Cortex of kidney (tissue), 1 donor: Measurements from ENCODE around the gene FAM187B.
"Not testable (repeated sequence)": the region's sequence is repeated elsewhere in the genome, so short reads cannot be mapped to it uniquely, and the experiment has no call there.

ENCODE experiments used
- DNase-seq: peaks from one replicate; lab custom pipeline; 2025; lab: John Stamatoyannopoulos, UW

Gene FAM187B

GRCh38 chr19:35236638-35237400 lies 8.3 kb upstream of the FAM187B start:
- no peak for DNase-seq

DNA sequence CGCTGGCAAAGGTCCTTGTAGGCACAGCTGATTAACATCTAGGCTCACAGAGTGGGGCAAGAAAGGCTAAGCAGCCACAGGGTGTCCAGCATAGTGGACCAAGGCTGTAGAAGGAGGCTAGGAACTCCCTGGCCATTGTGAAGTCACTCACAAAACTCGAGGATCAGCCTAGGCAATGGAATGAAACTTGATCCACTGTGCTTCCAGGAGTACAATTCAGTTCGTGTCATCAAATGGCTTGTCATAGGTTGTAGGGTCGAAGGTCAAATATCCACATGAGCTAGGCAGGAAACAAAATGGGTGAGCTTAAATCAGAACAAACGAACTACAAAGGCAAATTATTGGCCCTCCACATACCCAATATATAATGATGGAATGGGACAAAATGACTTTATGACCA lies 4.4 kb upstream of the FAM187B start:
- DNase-seq = no peak

GRCh38 chr19:35231956-35232645 lies 3.6 kb upstream of the FAM187B start:
- no peak for DNase-seq

DNA sequence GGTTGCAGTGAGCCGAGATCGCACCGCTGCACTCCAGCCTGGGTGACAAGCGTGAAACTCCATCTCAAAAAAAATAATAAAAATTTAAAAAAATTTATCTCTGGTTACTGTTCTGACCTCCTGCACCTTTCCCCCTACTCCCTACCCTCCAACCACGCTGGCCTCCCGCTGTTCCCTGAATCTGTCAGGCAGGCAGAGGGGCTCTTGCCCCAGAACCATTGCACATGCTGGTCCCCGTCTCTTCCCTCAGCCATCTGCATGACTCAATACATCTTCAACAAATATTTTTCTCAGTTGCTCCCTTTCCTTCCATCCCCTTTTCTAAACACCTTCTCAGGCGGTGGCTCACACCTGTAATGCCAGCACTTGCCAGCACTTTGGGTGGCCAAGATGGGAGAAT lies 1.1 kb upstream of the FAM187B start:
- no peak for DNase-seq

DNA sequence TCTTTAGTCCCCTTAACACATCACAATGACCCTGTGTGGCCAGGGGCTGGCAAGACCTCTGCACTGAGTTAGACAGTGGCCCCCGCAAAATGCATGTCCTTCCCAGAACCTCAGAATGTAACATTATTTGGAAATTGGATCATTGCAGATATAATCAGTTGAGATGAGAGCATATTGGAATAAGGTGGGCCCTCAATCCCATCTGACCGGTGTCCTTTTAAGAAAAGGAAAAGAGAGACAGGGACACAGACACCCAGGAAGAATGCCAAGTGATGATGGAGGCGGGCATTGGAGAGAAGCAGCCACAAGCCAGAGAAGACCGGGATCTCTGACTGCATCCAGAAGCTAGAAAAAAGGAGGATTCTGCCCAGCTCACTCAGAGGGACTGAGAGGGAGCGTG lies 1.8 kb downstream of the FAM187B start:
- DNase-seq = no peak

DNA sequence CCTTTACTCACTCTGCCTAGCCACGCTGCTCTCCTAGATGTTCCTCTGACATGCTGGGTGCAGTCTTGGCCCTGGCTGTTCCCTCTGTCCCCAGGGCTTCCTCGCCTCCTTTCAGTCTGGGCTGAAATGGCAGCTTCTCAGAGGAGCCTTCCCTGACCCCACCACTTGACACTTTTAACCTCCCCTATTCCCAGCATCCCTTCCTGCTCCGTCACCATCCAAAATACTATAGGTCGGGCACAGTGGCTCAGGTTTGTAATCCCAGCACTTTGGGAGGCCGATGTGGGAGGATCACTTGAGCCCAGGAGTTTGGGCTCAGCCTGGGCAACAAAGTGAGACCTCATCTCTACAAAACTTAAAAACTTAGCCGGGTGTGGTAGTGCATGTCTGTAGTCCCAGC lies 2.6 kb downstream of the FAM187B start:
- no peak for DNase-seq

DNA sequence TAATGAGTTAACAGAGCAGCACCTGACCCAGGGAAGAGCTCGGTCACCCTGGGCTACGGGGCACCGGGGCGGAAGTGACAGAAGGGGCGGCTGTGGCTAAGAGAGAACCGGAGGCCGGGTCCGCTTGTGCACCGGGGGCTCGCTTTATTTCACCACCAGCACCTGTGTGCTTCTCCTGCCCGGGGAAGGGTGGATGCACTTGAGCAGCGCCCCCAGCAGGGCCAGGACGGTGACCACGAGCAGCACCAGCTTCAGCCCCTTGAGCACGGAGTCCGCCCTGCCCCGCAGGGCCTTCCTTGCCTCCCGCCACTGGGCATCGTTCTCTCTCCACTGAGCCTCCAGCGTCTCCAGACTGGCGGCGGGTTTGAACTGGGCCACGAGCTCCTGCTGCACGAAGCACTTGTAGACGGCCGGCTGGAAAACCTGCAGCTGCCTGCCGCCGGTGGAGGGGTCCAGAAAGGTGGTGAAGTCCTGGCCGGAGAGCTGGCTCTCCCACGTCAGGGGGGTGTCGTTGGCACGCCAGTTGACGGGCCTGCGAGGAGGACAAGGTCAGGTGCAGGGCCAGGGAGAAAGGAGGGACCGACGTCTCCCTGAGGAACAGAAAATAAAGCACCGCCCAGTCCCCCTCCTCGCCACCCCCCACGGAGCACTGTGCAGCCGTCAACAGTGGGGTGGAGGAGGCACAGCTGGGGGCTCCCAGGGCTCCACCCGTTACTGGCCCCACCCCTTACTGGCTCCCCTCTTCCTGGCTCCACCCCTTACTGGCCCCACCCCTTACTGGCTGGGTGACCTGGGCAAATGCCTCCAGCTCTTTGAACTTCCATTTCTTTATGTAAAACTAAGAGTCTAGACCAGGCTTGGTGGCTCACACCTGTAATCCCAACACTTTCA lies 3.6 kb downstream of the FAM187B start:
- no peak for DNase-seq

- no peak for DNase-seq
Measured at GRCh38 chr19:35223862-35224505, 4.6 kb downstream of the FAM187B start.

DNA sequence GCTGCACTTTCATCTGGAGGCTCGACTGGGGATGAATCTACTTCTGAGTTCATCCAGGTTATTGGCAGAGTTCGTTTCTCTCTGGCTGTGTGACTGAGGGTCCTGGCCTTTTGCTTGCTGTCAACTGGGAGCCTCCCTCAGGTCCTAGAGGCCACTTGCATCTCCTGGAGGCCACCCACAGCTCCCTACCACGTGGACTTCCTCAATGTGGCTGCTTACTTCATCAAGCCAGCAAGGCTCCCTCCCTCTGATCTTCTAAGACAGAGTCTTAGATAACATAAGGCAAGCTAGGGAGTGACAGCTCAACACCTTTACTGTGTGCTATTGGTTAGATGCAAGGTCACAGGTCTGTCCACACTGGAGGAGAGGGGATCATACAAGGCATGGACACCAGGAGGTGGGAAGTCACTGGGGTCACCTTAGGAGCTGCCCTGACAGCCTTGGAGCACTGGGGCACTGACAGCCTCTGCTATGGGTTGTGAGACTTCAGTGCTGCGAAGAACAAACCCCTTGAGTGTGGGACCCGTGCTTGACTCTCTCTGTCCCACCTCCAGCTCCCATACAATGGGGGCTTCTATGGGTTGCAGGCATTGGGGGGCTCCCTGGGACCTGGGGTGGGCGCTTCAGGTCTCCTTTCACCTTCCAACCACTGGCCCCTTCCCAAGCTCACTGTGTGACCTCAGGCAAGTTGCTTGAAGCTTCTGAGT lies 5.3 kb downstream of the FAM187B start:
- DNase-seq = no peak

- no peak for DNase-seq
Measured at GRCh38 chr19:35222373-35223015, 6.0 kb downstream of the FAM187B start.

DNA sequence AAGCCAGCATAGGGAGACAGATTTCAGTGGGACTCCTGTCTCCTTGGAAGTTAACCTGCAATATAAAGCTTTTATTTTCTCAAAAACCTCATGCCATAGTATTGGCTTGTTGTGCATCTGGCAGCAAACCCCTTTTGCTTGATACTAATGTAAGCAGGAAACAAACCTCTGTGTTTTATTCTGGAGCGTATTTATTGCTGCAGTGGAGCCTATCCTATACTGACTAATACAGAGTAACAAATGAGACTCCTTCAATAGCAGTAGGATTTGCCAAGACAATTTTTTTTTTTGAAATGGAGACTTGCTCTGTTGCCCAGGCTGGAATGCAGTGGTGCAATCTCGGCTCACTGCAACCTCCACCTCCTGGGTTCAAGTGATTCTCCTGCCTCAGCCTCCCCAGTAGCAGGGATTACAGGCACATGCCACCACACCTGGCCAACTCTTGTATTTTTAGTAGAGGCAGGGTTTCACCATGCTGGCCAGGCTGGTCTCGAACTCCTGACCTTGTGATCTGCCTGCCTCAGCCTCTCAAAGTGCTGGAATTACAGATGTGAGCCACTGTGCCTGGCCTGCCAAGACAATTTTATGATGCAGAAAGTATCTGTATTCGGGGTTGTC lies 7.5 kb downstream of the FAM187B start:
- DNase-seq = not testable (repeated sequence)

GRCh38 chr19:35220315-35220921 lies 8.1 kb downstream of the FAM187B start:
- DNase-seq = no peak

GRCh38 chr19:35219008-35219407 lies 9.5 kb downstream of the FAM187B start:
- no peak for DNase-seq

- DNase-seq = no peak
Measured at GRCh38 chr19:35217649-35217990, 10.9 kb downstream of the FAM187B start.

DNA sequence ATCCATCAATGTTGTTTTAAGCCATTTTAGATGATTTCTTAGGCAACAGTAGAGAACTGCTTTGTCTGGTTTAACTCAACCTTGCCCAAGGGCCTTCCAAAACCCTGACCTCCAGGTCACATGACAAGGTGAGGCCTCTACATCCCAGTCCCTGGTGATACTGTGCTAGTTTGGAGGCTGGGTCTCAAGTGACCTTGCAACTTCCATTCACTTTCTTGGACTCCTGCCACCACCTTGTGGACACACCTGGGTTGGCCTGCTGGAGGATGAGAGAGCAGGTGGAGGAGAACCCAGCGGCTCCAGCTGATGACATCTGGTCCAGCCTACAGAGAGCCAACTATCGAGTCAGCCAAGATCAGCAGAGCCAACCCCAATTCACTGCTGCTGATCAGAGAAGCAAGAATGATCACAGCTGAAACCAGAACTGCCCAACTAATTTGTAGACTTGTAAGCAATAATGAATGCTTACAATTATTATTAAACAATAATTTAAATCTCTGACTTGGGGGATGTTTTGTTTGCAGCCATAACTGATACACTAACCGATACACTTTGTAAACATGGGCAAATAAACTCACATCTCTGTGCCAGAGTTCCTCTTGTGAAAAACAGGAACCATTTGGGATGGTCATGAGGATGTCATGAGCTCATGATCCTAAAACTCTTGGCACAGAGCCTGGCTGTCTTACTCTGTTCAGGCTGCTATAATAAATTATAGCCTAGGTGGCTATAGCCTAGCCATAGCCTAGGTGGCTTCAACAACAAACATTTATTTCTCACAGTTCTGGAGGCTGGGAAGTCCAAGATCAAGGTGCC lies 11.5 kb downstream of the FAM187B start:
- DNase-seq = no peak

DNA sequence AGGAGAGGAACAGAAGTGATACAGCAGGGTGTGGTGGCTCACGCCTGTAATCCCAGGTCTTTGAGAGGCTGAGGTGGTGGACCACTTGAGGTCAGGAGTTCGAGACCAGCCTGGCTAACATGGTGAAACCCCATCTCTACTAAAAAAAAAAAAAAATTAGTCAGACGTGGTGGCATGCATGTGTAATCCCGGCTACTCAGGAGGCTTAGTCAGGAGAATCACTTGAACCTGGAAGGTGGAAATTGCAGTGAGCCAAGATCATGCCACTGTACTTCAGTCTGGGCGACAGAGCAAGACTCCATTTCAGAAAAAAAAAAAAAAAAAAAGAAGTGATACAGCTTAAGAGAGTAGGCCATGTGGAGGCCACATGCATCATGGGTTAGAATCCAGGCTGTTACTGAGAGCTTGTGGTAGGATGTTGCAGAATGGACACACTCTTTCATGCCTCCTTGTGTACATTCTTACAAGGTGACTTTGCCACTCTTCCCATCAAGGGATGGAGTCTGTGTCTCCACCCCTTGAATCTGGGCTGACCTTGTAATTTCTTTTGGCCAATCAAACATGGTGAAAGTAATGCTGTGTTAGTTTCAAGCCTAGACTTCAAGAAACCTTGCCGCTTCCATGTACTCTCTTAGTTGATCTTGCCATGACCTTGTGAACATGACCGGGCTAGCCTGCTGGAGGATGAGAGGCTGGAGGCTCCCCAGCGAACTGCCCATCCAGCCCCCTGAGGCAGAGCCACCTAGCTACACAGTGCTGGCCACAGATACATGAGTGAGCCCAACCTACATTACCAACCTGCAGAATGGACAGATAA lies 12.3 kb downstream of the FAM187B start:
- no peak for DNase-seq

- no peak for DNase-seq
Measured at GRCh38 chr19:35214766-35215422, 13.6 kb downstream of the FAM187B start.
